GM19023 (cell line): ENCODE measurements around the gene PLEKHA4.
"Not testable (repeated sequence)": the region's sequence is repeated elsewhere in the genome, so short reads cannot be mapped to it uniquely, and the experiment has no call there.

Experiments used
- ATAC-seq: cut with Tn5 transposase; IDR thresholded peaks from one replicate; pipeline ENCODE4 v1.9.1; 2021; ENCODE audit warnings: mild to moderate bottlenecking, moderate library complexity; ENCODE audit not compliant: unreplicated experiment

Gene PLEKHA4

DNA sequence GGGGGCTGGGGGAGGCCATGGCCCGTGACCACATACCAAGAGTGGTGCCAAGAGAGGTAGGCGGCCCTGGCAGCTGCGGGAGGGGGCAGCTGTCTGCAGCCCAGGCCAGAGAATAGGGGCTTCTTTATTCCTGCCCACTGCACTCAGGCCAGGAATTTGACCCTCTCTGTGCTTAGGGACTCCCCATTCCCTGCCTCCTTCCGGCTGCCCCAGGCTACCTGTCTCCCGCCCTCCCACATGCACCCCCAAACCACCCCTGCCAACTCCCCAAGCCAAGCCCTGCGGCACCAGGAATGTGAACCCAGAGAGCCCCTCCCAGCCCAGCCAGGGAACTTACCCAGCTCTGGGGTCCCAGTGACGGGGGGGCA lies 687 bp downstream of the PLEKHA4 start:
- no peak for ATAC-seq

- no peak for ATAC-seq
These were observed 1.2 kb downstream of the PLEKHA4 start for GRCh38 chr19:48867123-48867745.

DNA sequence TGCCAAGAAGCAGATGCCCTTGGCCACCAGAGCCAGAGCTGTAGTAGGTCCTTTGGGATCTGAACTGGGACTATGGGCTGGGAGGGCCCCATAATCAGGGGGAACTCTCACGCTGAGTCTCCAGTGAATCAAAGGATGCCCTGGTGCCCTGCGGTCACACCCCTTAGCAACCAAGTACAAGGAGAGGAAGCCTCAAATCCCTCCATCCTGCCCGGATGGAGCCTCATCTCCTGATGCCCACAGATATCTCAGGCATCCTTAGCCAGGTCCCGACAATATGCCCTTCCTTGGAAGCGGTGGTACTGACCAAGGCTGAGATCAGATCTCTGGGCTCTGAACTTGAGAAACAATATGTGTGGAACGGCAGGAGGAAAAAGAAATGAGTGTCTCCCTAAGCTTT lies 1.7 kb downstream of the PLEKHA4 start:
- no peak for ATAC-seq

GRCh38 chr19:48862827-48863226 lies 5.6 kb downstream of the PLEKHA4 start:
- no peak for ATAC-seq

DNA sequence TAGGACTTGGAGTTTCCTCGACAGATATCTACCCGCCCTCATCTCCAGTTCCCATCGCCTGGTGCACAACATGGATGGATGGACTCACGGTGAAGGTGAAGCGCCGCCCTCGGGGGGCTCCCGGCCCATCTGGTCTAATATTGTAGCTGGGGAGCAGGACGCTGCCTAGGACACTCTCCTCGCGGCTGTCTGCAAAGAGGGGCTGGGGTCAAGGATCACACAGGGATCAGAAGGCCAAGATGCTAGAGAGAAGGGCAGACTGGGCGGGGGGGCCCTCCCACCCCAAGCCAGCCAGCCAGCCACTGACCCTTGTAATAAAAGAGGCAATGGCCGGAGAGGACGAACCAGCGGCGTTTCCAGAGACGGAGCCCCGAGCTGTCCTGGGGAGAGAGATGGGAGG lies 7.1 kb downstream of the PLEKHA4 start:
- ATAC-seq: no peak

DNA sequence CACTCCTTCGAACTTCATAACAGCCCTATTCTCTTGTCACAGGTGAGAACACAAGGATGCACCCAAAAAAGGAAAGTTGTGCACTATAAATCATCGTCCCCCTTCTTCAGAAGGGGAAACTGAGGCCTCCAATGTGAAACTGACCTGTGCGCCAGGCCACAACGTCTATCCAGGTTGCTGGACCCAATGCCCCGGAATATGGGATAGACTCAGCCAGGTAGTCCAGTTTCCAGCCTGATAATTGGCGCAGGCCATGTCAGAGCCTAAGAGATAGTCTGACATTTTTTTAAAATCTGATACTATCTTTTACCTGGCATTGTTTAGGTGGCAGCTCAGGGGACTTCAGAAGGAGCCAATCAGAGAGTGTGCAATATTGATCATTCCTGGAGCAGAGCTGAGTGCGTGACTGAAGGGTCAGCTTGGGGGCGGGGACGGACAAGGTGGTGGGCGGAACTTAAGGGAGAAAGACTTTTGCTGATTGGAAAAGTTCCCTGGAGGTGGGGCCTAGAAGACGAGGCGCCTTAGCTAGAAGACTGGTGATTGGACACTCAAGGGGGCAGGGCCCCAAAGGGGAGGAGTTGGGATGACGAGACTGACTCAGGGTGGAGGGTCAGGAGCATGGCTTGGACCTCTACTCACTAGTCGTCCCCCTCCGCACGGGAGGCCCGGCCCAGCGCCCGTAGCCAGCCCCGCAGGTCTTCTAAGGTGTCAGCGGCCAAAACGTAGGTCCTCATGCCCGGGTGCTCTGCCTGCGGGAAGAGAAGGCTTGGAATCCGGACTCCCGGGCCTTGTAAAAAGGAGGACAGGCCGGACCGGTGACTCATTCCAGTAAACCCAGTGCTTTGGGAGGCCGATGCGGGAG lies 8.5 kb downstream of the PLEKHA4 start:
- ATAC-seq: no peak

DNA sequence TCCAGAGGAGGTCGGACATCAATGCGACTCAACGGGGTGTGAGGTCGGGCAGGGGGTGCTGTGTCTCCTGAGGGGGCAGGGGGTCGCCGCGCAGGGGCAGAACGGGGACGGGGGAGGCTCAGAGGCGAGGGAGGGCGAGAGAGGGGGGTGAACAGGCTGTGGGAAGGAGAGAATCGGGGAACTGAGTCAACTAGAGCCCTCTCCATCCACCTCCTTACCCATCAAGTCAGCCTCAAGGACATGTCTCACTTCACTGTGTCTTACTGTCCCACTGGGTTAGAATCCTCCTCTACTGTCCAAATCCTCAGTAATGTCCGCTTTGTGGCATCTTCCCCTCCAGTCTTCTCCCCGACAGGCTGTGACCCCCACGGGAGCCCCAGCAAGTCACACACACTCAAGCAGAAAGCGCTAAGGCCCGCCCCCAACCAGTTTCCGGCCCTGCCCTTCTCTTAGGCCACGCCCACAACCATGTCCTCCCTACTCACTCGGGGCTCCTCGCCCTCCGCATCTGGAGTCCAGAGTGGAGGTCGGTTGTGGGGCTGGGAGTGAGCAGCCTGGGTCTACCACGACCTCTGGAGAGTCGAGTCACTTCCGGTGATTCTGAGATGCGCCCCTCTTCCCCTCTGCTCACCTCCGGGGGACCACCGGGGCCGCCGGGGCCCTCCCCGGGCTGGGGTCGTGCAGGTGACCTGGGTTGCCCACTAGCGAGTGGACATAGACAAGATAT lies 9.3 kb downstream of the PLEKHA4 start:
- no peak for ATAC-seq

DNA sequence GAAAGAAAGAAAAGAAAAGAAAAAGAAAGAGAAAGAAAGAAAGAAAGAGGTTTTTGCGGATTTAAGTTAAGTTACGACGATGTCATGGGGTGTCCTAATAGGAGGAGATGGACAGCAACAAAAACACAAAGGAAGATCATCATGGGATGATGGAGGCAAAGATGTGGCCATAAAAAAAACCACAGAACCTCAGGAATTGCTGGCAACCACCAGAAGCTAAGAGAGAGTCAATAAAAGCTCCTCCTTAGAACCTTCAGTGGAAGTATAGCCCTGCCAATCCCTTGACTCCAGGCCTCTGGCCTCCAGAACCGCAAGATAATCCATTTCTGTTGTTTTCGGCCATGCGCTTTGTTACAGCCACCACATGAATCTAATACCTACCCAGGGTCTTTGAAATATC lies 11.5 kb downstream of the PLEKHA4 start:
- no peak for ATAC-seq

GRCh38 chr19:48854103-48854502 lies 14.3 kb downstream of the PLEKHA4 start:
- no peak for ATAC-seq

DNA sequence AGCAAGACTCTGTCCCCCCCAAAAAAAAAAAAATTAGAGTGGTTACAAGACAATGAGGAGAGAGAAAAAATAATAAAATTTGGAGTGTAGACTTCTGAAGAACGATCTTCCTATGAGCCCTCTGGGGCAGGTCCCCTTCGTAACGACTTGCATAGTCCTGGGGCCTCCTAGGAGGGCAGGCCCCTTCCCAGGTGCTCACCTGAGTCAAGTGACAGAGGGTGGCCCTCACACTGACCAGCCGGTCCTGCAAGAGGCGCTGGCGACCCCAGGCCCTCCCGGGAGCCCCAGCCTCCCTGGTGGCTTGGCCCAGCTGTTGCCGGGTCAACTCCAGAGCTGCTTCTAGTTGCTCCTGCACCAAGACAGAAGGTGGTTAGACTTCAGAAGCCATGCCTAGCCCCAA lies 14.9 kb downstream of the PLEKHA4 start:
- ATAC-seq: no peak

DNA sequence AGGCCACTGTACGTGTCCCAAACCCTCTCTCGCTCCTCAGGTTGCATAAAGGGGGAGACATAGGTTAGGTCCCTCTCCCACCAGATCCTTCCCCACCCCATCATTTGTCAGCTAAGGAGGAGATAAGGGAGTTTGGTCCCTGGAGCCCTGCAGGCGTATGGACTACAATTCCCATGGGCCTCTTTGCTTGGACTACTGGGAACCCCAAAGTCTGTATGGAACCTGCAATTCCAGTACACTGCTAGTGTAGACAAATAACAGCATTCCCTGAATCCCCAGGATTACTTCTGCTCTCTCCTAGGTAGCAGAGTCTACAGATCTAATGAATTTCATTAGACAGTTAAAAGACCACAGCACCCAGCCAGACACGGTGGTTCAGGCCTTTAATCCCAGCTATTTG lies 16.1 kb downstream of the PLEKHA4 start:
- ATAC-seq: no peak

- ATAC-seq: not testable (repeated sequence)
These were observed 21.8 kb downstream of the PLEKHA4 start for GRCh38 chr19:48846659-48847058.

GRCh38 chr19:48845384-48845783 lies 23.0 kb downstream of the PLEKHA4 start:
- ATAC-seq: no peak

GRCh38 chr19:48844472-48844871 lies 23.9 kb downstream of the PLEKHA4 start:
- ATAC-seq: no peak

DNA sequence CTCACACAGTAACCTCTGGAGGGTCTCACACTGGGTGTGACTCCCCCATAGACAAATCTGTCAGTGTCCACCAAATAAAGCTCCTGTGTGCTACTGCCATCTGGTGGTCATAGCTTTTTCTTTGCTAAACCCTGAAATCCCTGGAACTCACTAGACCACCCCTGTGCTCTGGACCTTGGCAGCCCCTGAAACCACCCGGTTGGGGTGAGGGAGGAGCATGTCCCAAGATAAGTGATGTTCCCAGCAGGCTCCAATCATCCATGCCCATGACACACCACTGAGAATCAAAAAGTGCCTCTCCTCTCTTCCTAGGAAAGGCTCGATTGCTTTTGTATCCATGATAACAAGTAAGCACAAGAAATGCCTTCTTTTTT lies 25.6 kb downstream of the PLEKHA4 start:
- ATAC-seq: no peak

GRCh38 chr19:48841571-48841970 lies 26.8 kb downstream of the PLEKHA4 start:
- ATAC-seq: no peak

GRCh38 chr19:48841047-48841446 lies 27.4 kb downstream of the PLEKHA4 start:
- ATAC-seq: no peak

DNA sequence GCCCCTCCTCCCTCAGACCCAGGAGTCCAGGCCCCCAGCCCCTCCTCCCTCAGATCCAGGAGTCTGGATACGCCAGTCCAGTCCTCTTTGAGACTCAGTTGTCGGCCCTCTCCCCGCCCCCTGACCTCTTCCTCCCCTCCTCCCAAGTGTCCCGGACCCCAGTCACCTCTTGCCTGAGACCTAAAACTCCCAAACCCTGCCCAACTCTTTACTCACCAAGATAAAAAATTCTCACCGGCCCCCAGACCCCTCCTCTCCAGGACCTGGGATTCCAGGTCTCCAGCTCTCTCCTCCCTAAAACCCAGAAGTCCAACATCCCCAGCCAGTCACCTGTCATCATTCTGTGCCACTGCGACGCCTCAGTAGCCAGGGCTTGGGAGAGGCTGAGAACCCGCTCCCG lies 30.7 kb downstream of the PLEKHA4 start:
- ATAC-seq: no peak

DNA sequence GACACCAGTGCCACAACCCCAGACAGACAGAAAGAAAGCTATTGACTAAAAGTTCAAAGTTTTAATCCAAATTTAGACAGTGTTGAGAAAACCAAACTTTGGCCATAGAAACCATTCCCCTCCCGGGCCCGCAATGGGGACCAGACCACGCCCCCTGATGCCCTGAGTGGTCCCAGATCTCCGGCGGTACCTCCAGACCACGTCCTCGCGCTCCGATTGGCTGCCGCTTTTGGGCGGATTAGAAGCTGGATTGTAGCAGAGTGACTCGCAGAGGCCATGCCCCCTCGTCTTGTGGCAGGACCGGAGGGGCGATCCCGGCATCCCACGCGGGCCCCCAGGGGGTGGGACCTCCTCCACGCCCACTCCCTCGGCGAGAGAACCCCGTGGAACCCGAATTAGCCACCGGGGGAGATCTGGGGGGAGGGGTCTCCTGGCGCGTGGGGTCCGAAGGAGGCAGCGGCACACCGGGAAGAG lies 31.3 kb downstream of the PLEKHA4 start:
- no peak for ATAC-seq

DNA sequence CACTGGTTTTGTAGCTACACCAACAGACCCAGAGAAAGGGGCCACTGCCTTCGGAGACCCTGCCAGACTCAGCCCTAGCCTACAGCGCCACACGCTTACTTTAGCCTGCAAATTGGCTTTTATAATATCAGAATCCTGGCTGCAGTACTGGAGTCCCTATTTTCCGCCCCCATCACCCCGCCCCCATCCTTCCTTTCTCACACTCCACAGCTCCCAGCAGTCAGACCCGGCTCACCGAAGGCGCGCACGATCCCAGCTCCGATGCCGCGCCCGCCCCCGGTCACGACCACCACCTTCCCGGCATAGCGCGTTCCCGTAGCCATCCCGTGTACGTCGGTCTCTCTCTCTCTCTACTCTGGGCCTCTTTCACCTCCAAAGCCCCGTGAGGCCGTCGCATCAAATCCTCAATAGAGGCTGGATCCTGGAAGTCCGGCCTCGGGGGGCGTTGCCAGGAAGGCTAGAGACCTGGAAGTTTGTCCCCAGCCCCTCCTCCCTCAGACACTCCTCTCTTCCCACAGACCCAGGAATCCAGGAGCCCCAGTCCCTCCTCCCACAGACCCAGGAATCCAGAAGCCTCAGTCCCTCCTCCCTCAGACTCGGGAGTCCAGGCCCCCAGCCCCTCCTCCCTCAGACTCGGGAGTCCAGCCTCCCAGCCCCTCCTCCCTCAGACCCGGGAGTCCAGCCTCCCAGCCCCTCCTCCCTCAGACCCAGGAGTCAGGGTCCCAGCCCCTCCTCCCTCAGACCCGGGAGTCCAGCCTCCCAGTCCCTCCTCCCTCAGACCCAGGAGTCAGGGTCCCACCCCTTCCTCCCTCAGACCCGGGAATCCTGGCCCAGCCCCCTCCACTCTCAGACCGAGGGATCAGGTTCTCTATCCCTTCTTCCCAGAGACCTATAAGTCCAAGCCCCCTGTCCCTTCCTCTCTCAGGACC lies 32.1 kb downstream of the PLEKHA4 start, which contains the start of gene HSD17B14:
HSD17B14 (minus strand) TSS at position 403 of the 929 bp plus-strand sequence; CDS start at position 323, 80 bp downstream.
- no peak for ATAC-seq

DNA sequence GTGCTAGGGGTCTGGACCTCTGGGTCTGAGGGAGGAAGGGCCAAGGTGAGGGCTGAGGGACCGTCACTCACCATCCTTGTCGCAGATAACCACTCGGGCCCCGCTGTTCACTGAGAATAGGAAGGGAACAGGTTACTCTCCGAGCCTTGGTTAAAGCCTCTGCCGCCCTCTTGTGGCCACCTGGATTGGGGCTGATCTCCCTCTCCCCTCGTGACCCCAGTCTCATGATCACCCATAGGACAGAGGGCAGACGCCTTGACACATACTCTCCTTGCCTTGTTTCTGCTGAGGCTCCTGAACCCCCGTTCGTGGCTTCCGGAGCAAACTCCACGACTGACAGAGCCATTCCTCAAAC lies 32.7 kb downstream of the PLEKHA4 start:
- ATAC-seq: peak; percentile 69
